SJCRH30 (cell line): ENCODE results near the gene MUC6. TPM values are rescaled to one million over a fixed set of nuclear protein-coding genes. Genes with fewer than 3 reads are reported as not detected.
A peak's percentile ranks its signal among the peaks of the same experiment; 100 is the strongest.

Experiments
- DNase-seq, 2 experiments: peaks; one replicate each; pipeline ENCODE4 v3.0.0-alpha.2; 2015 to 2020
- H3K27ac ChIP-seq: fragments of 250-450 bp; sonication (Bioruptor Pico); 2 replicates; pipeline ENCODE4 v1.5.1; 2020; ENCODE audit warnings: mild to moderate bottlenecking, moderate library complexity
- H3K27me3 ChIP-seq: fragments of 250-450 bp; sonication (Bioruptor Pico); 2 replicates; pipeline ENCODE4 v1.5.1; 2020; ENCODE audit warnings: mild to moderate bottlenecking, moderate library complexity
- H3K36me3 ChIP-seq: fragments of 250-450 bp; sonication (Bioruptor Pico); 2 replicates; pipeline ENCODE4 v1.5.1; 2020; ENCODE audit warnings: mild to moderate bottlenecking, moderate library complexity
- H3K4me1 ChIP-seq: fragments of 250-450 bp; sonication (Bioruptor Pico); 2 replicates; pipeline ENCODE4 v1.5.1; 2020; ENCODE audit warnings: mild to moderate bottlenecking, moderate library complexity
- H3K4me3 ChIP-seq: fragments of 250-450 bp; sonication (Bioruptor Pico); 2 replicates; pipeline ENCODE4 v1.5.1; 2020; ENCODE audit warnings: mild to moderate bottlenecking, moderate library complexity
- H3K9me3 ChIP-seq: fragments of 250-450 bp; sonication (Bioruptor Pico); replicated peaks from 2 replicates; pipeline ENCODE4 v1.5.1; 2020; ENCODE audit warnings: mild to moderate bottlenecking, moderate library complexity
- total RNA-seq: library from RNA; depleted of rRNA; stranded (reverse); fragments of >200 nt; shearing (Covaris generic); gene quantifications from 2 replicates; pipeline ENCODE4 v1.2.3, GENCODE V29; 2014

The MUC6 gene
- total RNA-seq, 1 experiment from 2014 or later = not detected

GRCh38 chr11:1060410-1060809 is 23.9 kb upstream of the MUC6 start:
- Histone ChIP-seq H3K36me3 (no peaks in the 10 kb centered on the region), H3K4me1 (no peaks in the 10 kb centered on the region), H3K27ac (no peak overlapping the region), H3K4me3 (no peak overlapping the region), H3K27me3 (no peaks in the 10 kb centered on the region), H3K9me3 (peaks cover 3% of the 10 kb centered on the region; the same call in 1 of the 2 replicates)
- DNase-seq = no peak

- peaks cover 3% of the 10 kb centered on the region; the same call in 1 of the 2 replicates for H3K9me3 ChIP-seq
- H3K27me3 ChIP-seq = 0 out of 2 replicates have a peak, but pooled peaks cover under 1% of the 10 kb centered on the region
- H3K4me3 ChIP-seq = no peak overlapping the region
- no peak overlapping the region for H3K27ac ChIP-seq
- DNase-seq = no peak
- no peaks in the 10 kb centered on the region for H3K4me1 ChIP-seq
- no peaks in the 10 kb centered on the region for H3K36me3 ChIP-seq
Observed at GRCh38 chr11:1059759-1060158, 23.2 kb upstream of the MUC6 start.

- H3K27me3 ChIP-seq = peaks cover 15% of the 10 kb centered on the region; the same call in 1 of the 2 replicates
- no peaks in the 10 kb centered on the region for H3K36me3 ChIP-seq
- H3K27ac ChIP-seq = no peak overlapping the region
- peaks cover 5% of the 10 kb centered on the region; the same call in 1 of the 2 replicates for H3K4me1 ChIP-seq
- H3K9me3 ChIP-seq = peaks cover 3% of the 10 kb centered on the region; the same call in 1 of the 2 replicates
- no peak for DNase-seq
- no peak overlapping the region for H3K4me3 ChIP-seq
Observed at GRCh38 chr11:1057806-1058205, 21.3 kb upstream of the MUC6 start.

GRCh38 chr11:1055990-1056771 is 19.7 kb upstream of the MUC6 start:
- no peaks in the 10 kb centered on the region for H3K36me3 ChIP-seq
- no peaks in the 10 kb centered on the region for H3K9me3 ChIP-seq
- H3K27ac ChIP-seq = no peak overlapping the region
- no peak for DNase-seq
- H3K4me3 ChIP-seq = no peak overlapping the region
- H3K4me1 ChIP-seq = peaks cover 5% of the 10 kb centered on the region; the same call in 1 of the 2 replicates
- H3K27me3 ChIP-seq = peaks cover 16% of the 10 kb centered on the region; the same call in 1 of the 2 replicates

GRCh38 chr11:1055109-1055703 is 18.7 kb upstream of the MUC6 start:
- no peaks in the 10 kb centered on the region for H3K36me3 ChIP-seq
- H3K27me3 ChIP-seq = peaks cover 16% of the 10 kb centered on the region; the same call in 1 of the 2 replicates
- no peak overlapping the region for H3K27ac ChIP-seq
- H3K9me3 ChIP-seq = no peaks in the 10 kb centered on the region
- peaks cover 5% of the 10 kb centered on the region; the same call in 1 of the 2 replicates for H3K4me1 ChIP-seq
- H3K4me3 ChIP-seq = no peak overlapping the region
- no peak for DNase-seq

GRCh38 chr11:1054143-1055108 is 17.9 kb upstream of the MUC6 start:
- peak; percentile 22 to 46 for DNase-seq
- Histone ChIP-seq H3K27me3 (peaks cover 16% of the 10 kb centered on the region; the same call in 1 of the 2 replicates), H3K27ac (no peak overlapping the region), H3K36me3 (no peaks in the 10 kb centered on the region), H3K4me1 (peaks cover 9% of the 10 kb centered on the region), H3K9me3 (no peaks in the 10 kb centered on the region), H3K4me3 (no peak overlapping the region)

GRCh38 chr11:1053121-1053901 is 16.8 kb upstream of the MUC6 start:
- no peak overlapping the region for H3K4me3 ChIP-seq
- H3K4me1 ChIP-seq = peaks cover 9% of the 10 kb centered on the region
- H3K9me3 ChIP-seq = no peaks in the 10 kb centered on the region
- peak; percentile 43 to 49 for DNase-seq
- peaks cover 20% of the 10 kb centered on the region; the same call in 1 of the 2 replicates for H3K27me3 ChIP-seq
- no peak overlapping the region for H3K27ac ChIP-seq
- no peaks in the 10 kb centered on the region for H3K36me3 ChIP-seq

- H3K27me3 ChIP-seq = peaks cover 20% of the 10 kb centered on the region; the same call in 1 of the 2 replicates
- H3K27ac ChIP-seq = no peak overlapping the region
- H3K9me3 ChIP-seq = no peaks in the 10 kb centered on the region
- H3K4me3 ChIP-seq = no peak overlapping the region
- H3K4me1 ChIP-seq = peaks cover 9% of the 10 kb centered on the region
- DNase-seq = peak in 1 of 2 experiments; percentile 4
- H3K36me3 ChIP-seq = no peaks in the 10 kb centered on the region
Observed at GRCh38 chr11:1052133-1053011, 15.9 kb upstream of the MUC6 start.

- no peak overlapping the region for H3K27ac ChIP-seq
- no peaks in the 10 kb centered on the region for H3K36me3 ChIP-seq
- H3K4me1 ChIP-seq = peaks cover 9% of the 10 kb centered on the region
- H3K27me3 ChIP-seq = peaks cover 20% of the 10 kb centered on the region; the same call in 1 of the 2 replicates
- H3K4me3 ChIP-seq = no peak overlapping the region
- DNase-seq = peak in 1 of 2 experiments; percentile 2
- no peaks in the 10 kb centered on the region for H3K9me3 ChIP-seq
Observed at GRCh38 chr11:1051356-1052132, 15.0 kb upstream of the MUC6 start.

GRCh38 chr11:1050581-1051355 is 14.2 kb upstream of the MUC6 start:
- peak; percentile 51 to 73 for DNase-seq
- H3K27ac ChIP-seq = no peak overlapping the region
- H3K36me3 ChIP-seq = no peaks in the 10 kb centered on the region
- peaks cover 9% of the 10 kb centered on the region for H3K4me1 ChIP-seq
- peaks cover 20% of the 10 kb centered on the region; the same call in 1 of the 2 replicates for H3K27me3 ChIP-seq
- no peaks in the 10 kb centered on the region for H3K9me3 ChIP-seq
- H3K4me3 ChIP-seq = no peak overlapping the region

GRCh38 chr11:1049911-1050580 is 13.5 kb upstream of the MUC6 start:
- no peak overlapping the region for H3K27ac ChIP-seq
- H3K27me3 ChIP-seq = peaks cover 20% of the 10 kb centered on the region; the same call in 1 of the 2 replicates
- no peaks in the 10 kb centered on the region for H3K9me3 ChIP-seq
- peaks cover 9% of the 10 kb centered on the region for H3K4me1 ChIP-seq
- H3K4me3 ChIP-seq = no peak overlapping the region
- no peaks in the 10 kb centered on the region for H3K36me3 ChIP-seq
- DNase-seq = peak in 1 of 2 experiments; percentile 1
